NOMO-1 treated with DMSO at 0.1 percent for 48 hours (cell line): ENCODE measurements around the gene RPS15.
"Not testable (repeated sequence)": the region's sequence is repeated elsewhere in the genome, so short reads cannot be mapped to it uniquely, and the experiment has no call there.

Experiments
- DNase-seq: peaks from one replicate; lab custom pipeline; 2025; ENCODE audit not compliant: unreplicated experiment; lab: John Stamatoyannopoulos, UW

Gene RPS15

GRCh38 chr19:1467490-1468273 lies 29.5 kb downstream of the RPS15 start:
- no peak for DNase-seq

- no peak for DNase-seq
Observed at GRCh38 chr19:1468274-1468820, 30.2 kb downstream of the RPS15 start.

GRCh38 chr19:1468821-1469254 lies 30.6 kb downstream of the RPS15 start:
- DNase-seq = no peak

GRCh38 chr19:1469255-1470054 lies 31.3 kb downstream of the RPS15 start:
- DNase-seq = no peak

GRCh38 chr19:1470055-1470304 lies 31.8 kb downstream of the RPS15 start:
- no peak for DNase-seq

- no peak for DNase-seq
Observed at GRCh38 chr19:1470305-1471009, 32.3 kb downstream of the RPS15 start.

GRCh38 chr19:1471010-1471514 lies 32.9 kb downstream of the RPS15 start:
- no peak for DNase-seq

GRCh38 chr19:1471515-1472160 lies 33.4 kb downstream of the RPS15 start:
- DNase-seq = no peak

GRCh38 chr19:1472231-1473084 lies 34.3 kb downstream of the RPS15 start:
- no peak for DNase-seq

- DNase-seq = no peak
Observed at GRCh38 chr19:1473085-1473851, 35.1 kb downstream of the RPS15 start.

- DNase-seq = no peak
Observed at GRCh38 chr19:1474011-1474764, 36.0 kb downstream of the RPS15 start.

GRCh38 chr19:1474765-1475351 lies 36.7 kb downstream of the RPS15 start:
- no peak for DNase-seq

GRCh38 chr19:1475751-1476437 lies 37.7 kb downstream of the RPS15 start:
- no peak for DNase-seq

GRCh38 chr19:1477056-1477455 lies 38.9 kb downstream of the RPS15 start:
- DNase-seq = not testable (repeated sequence)

- DNase-seq = peak; percentile 93
Observed at GRCh38 chr19:1478934-1479707, 40.9 kb downstream of the RPS15 start, which contains the start of gene C19orf25. Gene C19orf25, minus strand, starts transcription at chr19:1479215. Its CDS starts 312 bp downstream, at chr19:1478903.

- DNase-seq = no peak
Observed at GRCh38 chr19:1481224-1481892, 43.2 kb downstream of the RPS15 start.
